HPDE6-E6E7 (cell line): ENCODE results near the gene C4orf46.
"Not testable (repeated sequence)": the region's sequence is repeated elsewhere in the genome, so short reads cannot be mapped to it uniquely, and the experiment has no call there.

Experiments
- DNase-seq: peaks from one replicate; pipeline ENCODE4 v3.0.0; 2011; ENCODE audit warnings: missing footprints; ENCODE audit errors: extremely low spot score

C4orf46 gene

DNA sequence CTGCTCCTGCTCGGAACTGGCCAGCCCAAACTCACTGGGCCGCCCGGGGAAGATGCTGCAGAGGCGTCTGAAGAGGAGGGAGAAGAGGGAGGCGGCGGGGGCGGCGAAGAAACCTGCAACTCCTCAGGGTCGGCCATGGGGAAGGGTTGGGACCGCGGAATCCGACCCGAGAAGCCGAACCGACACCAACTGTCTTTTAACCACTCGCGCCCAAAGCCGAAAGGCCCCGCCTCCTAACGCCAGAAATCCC is at the start of gene C4orf46:
Gene C4orf46, minus strand, starts transcription at position 223 of the 250 bp plus-strand sequence. Its CDS starts 86 bp downstream, at position 137.
- DNase-seq, result no peak

DNA sequence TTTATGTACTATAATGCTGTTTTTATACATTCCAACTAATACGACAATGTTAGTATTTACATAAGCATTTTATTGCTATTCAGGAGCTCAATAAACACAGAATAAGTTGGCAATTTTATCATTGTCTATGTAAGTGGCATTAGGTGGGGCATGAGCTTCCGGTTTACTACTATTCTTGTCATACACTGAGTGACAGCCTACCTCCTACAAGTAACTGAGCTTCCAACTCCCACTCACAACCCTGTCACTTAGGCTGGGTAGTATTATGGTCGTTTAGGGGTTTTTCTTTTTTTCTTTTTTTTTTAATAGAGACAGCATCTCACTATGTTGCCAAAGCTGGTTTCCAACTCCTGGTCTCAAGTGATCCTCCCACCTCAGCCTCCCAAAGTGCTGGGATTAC is 44.1 kb upstream of the C4orf46 start:
- no peak for DNase-seq

DNA sequence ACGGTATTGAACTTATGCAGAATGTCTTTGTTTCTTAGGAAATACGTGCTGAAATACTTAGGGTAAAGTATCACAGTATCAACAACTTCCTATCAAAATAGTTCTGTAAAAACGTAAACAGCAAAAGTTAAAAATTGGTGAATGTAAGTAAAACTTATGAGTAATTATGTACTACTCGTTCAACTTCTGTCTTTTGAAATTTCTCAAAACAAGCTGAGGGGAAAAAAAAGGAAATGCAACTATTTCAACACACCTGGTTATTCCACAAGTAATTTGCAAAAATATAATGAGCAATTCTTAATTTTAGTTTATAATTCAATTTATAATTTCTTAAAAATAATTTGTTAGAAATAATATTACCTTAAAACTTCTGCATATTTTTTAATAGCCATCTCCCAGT is 43.2 kb upstream of the C4orf46 start:
- DNase-seq, result no peak

DNA sequence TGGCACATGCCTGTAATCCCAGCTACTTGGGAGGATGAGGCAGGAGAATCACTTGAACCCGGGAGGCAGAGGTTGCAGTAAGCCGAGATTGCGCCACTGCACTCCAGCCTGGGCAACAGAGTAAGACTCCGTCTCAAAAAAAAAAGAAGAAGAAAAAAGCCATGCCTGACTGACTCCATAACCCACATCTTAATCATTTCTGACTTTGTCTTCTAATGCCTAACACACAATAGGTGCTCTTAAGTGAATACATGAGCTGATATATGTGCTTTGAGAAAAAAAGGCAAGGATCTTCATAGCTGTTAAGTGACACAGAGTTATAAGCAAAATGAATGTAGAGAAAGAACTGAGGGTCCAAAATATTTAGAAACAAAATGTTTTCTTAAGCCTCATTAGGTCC is 40.9 kb upstream of the C4orf46 start:
- DNase-seq, result not testable (repeated sequence)

DNA sequence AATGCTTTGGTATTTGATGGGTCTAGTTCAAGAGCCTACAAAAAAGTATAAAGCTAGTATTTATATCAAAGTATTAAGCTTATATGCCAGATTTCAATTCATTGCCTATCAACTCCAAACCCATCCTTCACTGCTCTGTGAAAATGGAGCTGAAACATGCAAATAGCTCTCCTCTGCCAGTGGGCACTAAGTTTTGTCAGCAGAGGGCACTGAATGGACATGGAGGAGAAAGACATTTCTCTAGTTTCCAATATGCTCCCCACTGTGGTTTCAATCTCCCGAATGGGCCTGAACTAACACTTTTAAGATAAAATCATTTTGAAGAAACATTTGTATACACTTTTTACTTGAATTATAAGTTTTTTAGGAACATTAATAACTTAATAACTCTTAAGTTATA is 39.1 kb upstream of the C4orf46 start:
- peak; percentile 2 for DNase-seq

DNA sequence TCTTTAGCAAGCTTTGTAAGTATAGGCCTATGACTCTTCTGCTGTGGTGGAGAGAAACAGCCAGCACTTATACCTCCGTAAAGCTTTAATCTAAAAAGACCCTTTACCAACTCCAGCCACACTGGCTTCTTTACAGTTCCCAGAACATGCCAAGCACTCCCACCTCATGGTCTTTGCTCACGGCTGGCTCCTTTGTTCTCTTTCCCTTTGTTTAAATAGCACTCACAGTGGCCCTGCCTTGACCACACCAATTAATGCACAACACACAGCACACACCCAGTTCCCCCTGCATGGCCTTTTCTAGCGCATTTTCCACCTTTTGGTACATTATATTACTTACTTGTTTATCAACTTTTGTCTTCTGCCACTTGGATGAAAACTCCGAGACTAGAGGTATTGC is 32.6 kb upstream of the C4orf46 start:
- DNase-seq, result no peak

DNA sequence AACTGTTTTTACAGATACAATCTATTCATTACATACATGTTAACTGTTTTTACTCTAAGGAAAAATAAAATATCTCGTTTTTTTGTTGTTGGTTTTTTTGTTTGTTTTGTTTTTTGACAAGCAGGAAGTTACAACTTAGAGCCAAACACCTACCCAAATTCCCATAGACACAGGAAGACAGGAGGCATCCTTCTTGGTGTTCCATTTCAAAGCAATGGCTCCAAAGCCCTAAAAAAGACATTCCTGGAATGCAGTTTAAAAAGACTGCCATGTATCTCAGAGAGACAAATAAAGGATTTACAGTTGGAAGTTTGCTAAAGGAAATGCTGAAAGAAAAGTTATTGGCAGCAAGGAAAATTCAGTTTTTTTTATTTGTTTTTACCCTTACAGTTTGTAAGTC is 17.1 kb upstream of the C4orf46 start:
- DNase-seq, result no peak

DNA sequence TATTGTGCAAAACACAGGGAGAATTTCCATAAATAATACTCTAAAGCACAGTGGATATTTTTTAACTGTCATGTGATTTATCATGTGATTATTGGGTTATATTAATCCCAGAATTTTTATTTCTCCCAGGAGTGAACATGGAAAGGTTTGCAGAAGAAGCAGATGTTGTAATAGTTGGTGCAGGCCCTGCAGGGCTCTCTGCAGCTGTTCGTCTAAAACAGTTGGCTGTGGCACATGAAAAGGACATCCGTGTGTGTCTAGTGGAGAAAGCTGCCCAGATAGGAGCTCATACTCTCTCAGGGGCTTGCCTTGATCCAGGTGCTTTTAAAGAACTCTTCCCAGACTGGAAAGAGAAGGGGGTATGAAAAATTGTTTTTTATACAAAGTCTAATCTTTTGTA is 10.4 kb upstream of the C4orf46 start:
- DNase-seq, result no peak

DNA sequence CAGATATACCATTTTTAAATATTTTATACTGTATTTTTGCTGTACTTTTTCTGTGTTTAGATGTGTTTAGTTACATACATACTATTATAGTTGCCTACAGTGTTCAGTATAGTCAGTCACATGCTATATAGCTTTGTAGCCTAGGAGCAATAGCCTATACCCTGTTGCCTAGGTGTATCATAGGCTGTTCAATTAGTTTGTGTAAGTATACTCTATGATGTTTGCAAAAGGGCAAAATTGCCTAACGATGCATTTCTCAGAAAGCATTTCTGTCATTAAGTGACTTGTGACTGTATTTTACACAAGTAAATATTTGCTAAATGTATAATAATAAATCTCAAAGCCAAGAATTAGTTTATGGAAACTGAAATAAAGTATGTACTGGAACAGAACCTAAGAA is 9.9 kb upstream of the C4orf46 start:
- DNase-seq, result no peak

DNA sequence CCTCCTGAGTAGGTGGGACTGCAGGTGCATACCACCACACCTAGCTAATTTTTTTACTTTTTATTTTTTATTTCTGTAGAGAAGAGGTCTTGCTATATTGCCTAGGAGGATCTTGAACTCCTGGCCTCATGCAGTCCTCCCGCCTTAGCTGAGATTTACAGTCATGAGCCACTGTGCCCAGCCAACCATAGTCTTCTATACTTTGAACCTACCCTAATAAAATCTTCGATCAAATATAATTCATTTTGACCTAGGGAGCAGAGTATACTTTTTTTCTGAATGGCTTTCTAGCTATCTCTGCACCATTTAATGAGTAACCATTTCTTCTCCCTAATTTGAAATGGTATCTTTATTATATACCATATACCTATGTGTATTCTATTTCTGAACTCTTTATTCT is 7.1 kb upstream of the C4orf46 start:
- DNase-seq, result no peak

DNA sequence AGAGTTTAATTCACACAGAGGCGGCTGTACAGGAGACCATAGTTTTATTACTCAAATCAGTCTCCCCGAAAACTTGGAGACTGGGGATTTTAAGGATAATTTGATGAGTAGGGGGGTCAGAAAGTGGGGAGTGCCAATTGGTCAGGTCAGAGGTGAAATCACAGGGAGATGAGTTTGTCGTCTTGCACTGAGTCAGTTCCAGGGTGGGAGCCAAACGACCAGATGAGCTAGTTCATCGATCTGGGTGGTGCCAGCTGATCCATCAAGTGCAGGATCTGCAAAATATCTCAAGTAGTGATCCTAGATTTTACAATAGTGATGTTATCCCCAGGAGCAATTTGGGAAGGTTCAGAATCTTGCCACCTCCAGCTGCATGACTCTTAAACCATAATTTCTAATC is 4.4 kb upstream of the C4orf46 start:
- no peak for DNase-seq

DNA sequence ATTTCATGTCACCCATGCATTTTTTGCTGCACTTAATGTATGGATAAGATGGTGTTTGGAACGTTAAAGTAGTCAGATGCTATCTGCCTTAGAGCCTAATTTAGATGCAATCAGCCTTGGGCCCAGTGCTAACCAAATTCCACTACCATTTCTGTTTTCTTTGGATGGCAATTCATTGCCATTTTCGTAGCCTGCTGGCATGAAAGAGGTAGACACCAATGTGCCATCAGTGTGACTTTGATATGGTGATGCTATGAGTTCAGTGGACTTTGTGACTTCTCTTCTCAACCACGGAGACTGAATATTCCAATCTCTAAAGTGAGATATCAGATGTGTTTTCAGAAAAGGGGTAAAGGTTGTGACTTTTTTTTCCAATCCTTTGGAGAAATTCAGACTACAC is 1.9 kb upstream of the C4orf46 start:
- no peak for DNase-seq

DNA sequence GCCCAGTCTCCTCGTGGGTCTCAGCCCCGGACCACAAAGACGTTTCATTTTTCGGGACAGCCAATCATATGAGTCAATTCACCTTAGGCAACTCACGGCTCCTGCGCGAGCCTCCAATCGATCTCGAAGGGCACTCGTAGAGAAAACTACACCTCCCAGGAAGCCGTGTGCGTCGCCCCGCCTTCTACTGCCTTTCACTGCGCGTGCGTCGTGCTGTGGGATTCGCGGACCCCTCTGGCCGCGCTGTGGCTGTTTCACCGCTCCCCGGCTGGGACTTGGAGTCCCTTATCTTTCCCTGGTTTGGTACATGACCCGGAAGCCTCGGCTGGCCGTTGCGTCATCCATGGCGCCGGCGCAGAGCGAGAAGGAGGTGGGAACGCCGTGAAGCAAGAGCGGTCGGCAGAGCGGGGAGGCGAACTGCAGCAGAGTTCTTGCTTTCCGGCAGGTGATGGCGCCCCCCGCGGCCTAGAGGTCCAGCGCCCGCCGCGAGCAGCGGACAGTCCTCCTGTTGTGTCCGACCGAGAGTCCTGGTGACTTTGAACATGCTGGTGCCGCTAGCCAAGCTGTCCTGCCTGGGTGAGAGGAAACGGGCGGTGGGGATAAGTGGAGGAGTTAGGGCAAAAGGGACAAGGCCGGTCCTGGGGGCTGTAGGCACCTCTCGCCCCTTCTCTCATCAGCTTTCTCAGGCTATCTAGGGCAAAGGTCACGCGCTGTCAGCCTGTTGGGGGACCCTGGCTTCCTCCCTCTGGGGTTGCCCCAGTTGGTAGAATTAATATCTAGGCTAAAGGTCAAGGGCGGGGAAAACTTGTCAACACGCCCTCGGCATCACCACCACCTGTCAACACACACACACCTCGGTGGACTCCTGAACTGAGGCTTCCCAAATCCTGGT is 474 bp upstream of the C4orf46 start, which contains the start of gene ETFDH:
Gene ETFDH, plus strand, starts transcription at position 382 of the 892 bp plus-strand sequence. Its CDS starts 161 bp downstream, at position 543.
- DNase-seq, result peak; percentile 98

DNA sequence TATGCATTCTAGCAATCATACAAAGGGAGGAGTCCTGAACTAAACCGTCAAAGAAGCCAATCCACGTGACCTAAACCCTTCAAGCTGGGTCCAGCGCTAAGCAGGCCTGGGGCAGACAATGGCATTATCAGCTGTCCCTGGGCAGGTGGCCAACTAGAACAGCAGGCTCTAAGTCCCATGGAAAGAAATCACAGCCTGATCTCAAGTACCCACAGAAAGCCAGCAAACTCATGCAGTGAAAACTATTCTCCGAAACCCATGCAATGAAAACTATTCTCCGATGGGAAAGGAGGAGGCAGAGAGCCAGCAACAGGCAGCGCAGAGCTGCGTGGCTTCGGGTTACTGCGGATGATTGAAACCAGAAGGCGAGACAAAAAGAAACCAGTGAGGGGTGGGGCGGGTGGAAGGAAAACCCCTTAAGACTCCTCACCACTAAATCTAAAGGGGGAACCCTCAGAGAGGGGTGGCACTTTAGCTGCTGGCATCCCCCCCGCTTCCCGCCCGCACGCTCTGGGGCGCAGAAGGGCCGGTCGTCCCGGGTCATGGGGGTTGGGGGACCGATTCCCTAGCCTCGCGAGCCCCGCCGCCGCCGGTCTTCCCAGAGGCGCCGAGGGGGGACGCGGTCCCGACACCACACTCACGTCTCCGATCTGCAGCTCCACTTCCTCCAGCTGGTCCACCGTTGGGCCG is 567 bp downstream of the C4orf46 start:
- DNase-seq, result peak; percentile 46

DNA sequence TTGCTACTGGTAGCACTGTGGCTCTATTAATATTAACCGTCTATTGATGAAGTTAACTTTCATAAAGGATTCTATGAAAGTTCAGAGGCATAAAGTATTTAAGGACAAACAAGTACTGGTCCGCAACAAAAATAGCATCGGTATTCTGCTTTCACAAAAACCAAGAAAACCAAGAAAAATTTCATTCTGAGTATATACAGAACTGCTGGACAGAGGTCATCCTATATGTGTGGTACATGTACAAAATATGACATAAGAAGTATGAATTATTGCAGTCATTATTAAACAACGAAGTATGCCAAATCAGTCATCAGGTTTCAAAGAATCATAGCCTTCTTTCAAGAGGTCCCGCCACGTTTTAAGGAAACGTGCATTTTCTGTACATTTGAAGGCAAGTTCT is 2.4 kb downstream of the C4orf46 start:
- DNase-seq, result no peak

DNA sequence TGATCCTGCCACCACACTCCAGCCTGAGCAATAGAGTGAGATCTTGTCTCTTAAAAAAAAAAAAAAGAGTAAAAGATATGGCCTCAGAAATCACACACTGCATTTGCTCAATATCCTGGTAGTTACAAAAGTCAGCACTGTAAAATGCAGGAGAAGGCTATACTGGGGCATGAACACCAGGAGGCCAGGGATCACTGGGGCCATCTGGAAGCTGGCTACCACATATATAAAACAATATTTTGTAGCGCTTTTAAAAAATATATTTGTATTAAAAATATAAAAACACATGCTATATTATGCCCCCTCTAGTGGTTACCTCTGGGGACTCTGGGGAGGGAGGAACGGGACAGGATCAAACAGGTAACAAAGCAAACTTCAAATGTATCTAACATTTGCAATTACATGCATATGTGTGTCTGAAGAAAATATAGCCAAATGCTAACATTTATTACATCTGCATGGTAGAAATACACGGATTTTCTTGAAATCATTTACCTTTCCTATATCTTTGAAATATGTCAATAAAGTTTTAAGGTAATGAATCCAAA is 4.0 kb downstream of the C4orf46 start:
- peak; percentile 37 for DNase-seq

DNA sequence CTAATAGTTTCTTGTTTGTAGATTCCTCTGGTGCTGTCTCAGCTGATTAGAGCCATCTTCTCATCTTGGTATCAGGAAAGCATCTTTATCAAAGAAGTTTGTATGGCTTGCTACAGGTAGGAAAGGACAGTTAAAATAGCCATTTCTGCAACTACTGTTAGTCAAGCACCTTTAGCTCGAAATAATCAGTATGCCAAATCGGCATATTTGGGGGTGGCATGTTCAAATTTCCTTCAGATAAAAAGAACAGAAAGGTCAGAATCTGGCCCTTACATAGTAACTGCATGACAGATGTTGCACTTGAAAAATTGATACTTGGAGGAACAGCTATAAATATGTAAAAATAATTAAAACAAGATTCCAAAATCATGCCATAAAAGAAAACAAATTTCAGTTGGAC is 4.8 kb downstream of the C4orf46 start:
- no peak for DNase-seq

DNA sequence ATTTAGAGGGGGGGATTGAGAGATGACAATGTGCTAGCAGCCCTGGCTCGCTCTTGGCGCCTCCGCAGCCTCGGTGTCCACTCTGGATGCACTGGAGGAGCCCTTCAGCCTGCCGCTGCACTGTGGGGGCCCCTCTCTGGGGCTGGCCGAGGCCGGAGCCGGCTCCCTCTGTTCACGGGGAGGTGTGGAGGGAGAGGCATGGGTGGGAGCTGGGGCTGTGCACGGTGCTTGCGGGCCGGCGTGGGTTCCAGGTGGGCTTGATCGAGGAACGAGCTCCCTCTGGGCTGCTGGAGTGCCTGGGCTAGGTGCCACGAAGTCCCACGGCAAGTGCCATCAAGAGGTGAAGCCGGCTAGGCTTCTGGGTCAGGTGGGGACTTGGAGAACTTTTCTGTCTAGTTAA is 6.9 kb downstream of the C4orf46 start:
- DNase-seq, result no peak

DNA sequence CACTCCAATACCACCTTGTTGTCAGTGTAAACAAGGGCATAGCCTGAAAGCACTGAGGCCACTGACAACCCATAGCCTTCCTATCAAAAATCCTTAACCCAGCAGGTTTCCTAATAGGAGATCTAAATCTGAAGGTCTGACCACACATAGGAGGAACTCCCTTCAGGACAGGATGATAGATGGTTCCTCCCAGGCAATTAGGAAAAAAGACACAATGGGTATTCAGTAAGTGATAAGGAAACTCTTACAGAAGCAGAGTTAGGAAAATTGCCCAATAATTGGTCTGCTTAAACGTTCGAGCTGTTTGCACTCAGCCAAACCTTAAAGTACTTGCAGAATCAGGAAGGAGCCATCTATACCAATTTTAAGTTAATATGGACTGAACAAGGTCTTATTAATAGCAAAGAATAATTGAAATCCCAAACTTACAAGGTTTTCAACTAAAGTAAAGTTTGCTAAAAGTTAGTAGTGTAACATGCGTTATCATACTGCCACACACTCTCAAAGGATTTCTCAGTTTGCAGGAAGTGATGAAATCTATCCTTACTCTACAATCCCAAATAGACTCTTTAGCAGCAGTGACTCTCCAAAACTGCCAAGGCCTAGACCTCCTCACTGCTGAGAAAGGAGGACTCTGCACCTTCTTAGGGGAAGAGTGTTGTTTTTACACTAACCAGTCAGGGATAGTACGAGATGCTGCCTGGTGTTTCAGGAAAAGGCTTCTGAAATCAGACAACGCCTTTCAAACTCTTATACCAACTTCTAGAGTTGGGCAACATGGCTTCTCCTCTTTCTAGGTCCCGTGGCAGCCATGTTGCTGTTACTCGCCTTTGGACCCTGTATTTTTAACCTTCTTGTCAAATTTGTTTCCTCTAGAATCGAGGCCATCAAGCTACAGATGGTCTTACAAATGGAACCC is 7.7 kb downstream of the C4orf46 start:
- not testable (repeated sequence) for DNase-seq

DNA sequence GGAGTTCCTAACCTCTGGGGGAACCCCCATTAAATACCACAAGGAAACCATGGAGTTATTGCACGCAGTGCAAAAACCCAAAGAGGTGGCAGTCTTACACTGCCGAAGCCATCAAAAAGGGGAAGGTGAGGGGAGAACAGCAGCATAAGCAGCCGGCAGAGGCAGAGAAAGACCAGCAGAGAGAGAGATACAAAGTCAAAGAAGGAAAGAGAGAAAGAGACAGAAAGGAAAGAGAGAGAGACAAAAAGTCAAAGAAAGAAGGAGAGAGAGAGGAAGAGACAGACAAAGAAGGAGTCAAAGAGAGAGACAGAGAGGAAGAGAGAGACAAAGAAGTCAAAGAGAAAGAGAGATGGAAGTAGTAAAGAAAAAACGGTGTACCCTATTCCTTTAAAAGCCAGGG is 8.4 kb downstream of the C4orf46 start:
- DNase-seq, result not testable (repeated sequence)

DNA sequence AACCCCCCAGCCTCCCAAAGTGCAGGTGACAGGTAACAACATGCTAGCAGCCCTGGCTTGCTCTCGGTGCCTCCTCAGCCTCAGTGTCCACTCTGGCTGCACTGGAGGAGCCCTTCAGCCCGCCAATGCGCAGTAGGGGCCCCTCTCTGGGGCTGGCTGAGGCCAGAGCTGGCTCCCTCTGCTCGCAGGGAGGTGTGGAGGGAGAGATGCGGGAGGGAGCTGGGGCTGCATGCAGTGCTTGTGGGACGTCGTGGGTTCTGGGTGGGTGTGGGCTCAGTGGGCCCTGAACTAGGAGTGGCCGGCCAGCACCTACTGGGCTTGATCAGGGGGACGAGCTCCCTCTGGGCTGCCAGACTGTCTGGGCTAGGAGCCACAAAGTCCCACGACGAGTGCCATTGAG is 14.4 kb downstream of the C4orf46 start:
- no peak for DNase-seq

DNA sequence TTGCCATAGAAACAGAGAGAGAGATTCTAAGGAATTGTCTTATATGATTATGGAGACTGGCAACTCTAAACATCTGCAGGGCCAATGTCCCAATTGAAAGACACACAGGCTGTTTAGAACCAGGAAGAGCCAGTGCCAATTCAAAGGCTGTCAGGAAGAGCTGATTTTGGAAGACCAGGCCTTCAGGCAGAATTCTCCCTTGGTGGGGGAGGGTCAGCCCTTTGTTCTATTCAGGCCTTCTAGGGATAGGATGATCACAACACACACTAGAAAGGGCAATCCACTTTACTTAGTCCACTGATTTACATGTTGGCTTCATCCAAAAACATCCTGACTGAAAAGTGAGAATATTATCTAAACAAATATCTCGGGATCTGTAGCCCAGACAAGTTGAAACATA is 15.2 kb downstream of the C4orf46 start:
- no peak for DNase-seq
